CD4-positive, alpha-beta T cell treated with Interferon alpha-2 for 1 hour (primary cell): ENCODE results near the gene SDK1.

Experiments used
- DNase-seq, 2 donors: peaks; one replicate each; pipeline ENCODE4 v3.0.0-alpha.2; 2020 to 2022

SDK1 gene

GRCh38 chr7:3345699-3346481, 44.8 kb downstream of the SDK1 start:
- no peak for DNase-seq

GRCh38 chr7:3349126-3349525, 48.1 kb downstream of the SDK1 start:
- no peak for DNase-seq

GRCh38 chr7:3356173-3356572, 55.1 kb downstream of the SDK1 start:
- DNase-seq: no peak

GRCh38 chr7:3358991-3359390, 57.9 kb downstream of the SDK1 start:
- no peak for DNase-seq

- DNase-seq: no peak
These were observed 66.2 kb downstream of the SDK1 start for GRCh38 chr7:3367261-3367660.

GRCh38 chr7:3370068-3370830, 69.2 kb downstream of the SDK1 start:
- DNase-seq: no peak

GRCh38 chr7:3370921-3371320, 69.9 kb downstream of the SDK1 start:
- no peak for DNase-seq

- DNase-seq: no peak
These were observed 70.5 kb downstream of the SDK1 start for GRCh38 chr7:3371601-3372000.

GRCh38 chr7:3374239-3374638, 73.2 kb downstream of the SDK1 start:
- no peak for DNase-seq

- no peak for DNase-seq
These were observed 77.5 kb downstream of the SDK1 start for GRCh38 chr7:3378390-3379150.

- no peak for DNase-seq
These were observed 79.0 kb downstream of the SDK1 start for GRCh38 chr7:3380034-3380433.

- no peak for DNase-seq
These were observed 80.0 kb downstream of the SDK1 start for GRCh38 chr7:3380886-3381685.

- no peak for DNase-seq
These were observed 85.6 kb downstream of the SDK1 start for GRCh38 chr7:3386423-3387190.

GRCh38 chr7:3393862-3394261, 92.8 kb downstream of the SDK1 start:
- no peak for DNase-seq

GRCh38 chr7:3397324-3397723, 96.3 kb downstream of the SDK1 start:
- no peak for DNase-seq

- peak in 1 of 2 donors; percentile 2 for DNase-seq
These were observed 98.8 kb downstream of the SDK1 start for GRCh38 chr7:3399858-3400257.

GRCh38 chr7:3404501-3404900, 103.4 kb downstream of the SDK1 start:
- DNase-seq: no peak

- no peak for DNase-seq
These were observed 108.0 kb downstream of the SDK1 start for GRCh38 chr7:3408814-3409595.

- no peak for DNase-seq
These were observed 111.8 kb downstream of the SDK1 start for GRCh38 chr7:3412871-3413270.

- DNase-seq: no peak
These were observed 114.8 kb downstream of the SDK1 start for GRCh38 chr7:3415861-3416312.

- DNase-seq: no peak
These were observed 115.4 kb downstream of the SDK1 start for GRCh38 chr7:3416453-3416852.
